ENCODE data around the gene TTLL10.

DNA sequence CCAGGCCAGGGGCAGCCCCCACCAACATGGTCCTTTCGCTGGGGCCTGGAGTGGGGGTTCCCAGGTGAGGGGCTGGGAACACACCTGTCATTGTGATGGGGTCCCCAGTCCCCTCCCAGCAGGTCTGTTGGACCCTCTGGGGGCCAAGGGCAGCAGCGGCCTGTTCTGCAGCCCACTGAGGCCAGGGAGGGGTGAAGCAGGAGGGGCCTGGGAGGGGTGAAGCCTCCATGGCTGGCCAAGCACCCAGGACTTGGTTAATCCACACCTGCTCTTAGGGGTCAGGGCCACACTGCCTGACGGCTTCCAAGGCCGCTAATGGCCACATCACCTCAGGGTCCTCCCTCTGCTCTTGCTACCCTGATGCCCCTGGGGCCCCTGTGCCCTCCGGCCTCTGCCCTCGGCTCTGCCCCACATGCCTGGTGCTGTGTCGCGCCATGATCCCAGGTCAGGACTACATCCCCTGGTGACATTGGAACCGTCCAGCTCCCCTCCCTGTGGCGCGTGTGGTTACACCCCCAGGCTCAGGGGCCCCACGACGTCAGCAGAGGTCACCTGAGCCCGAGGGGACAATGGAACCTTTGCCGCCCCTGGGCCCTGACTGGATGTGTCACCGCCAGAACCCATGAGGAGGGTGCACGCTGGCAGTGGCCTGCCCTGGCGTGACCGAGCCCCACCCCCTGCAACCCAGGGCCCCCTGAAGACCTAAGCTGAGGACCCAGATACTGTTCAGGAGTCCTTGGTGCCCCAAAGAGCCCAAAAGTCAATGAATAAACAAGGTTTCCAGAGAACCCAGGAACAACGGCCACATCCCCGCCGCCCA, 25.7 kb downstream of the TTLL10 start:
- TF ChIP-seq, protein P1, sequence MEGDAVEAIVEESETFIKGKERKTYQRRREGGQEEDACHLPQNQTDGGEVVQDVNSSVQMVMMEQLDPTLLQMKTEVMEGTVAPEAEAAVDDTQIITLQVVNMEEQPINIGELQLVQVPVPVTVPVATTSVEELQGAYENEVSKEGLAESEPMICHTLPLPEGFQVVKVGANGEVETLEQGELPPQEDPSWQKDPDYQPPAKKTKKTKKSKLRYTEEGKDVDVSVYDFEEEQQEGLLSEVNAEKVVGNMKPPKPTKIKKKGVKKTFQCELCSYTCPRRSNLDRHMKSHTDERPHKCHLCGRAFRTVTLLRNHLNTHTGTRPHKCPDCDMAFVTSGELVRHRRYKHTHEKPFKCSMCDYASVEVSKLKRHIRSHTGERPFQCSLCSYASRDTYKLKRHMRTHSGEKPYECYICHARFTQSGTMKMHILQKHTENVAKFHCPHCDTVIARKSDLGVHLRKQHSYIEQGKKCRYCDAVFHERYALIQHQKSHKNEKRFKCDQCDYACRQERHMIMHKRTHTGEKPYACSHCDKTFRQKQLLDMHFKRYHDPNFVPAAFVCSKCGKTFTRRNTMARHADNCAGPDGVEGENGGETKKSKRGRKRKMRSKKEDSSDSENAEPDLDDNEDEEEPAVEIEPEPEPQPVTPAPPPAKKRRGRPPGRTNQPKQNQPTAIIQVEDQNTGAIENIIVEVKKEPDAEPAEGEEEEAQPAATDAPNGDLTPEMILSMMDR (IDR thresholded peaks at IDR 0.05 in 8 of 11, conservative IDR thresholded peaks at IDR 0.05 in 3 of 11): no peak
- no peak for TF ChIP-seq POLR2AphosphoS5 (IDR thresholded peaks at IDR 0.05)

Measured in spleen (tissue), 7 donors.